GM10248 (cell line): ENCODE data around the gene OR2A25.

Experiments
- CTCF ChIA-PET: fragments of 300-600 bp; sonication (Branson Sonifier 250); formaldehyde crosslinking; extraction: SDS; loops from one replicate; lab custom pipeline; 2021; ENCODE audit warnings: antibody characterized with exemption; lab: Yijun Ruan, JAX
- POLR2A ChIA-PET: fragments of 350-650 bp; sonication (Branson Sonifier 250); formaldehyde crosslinking; extraction: SDS; loops from one replicate; lab custom pipeline; 2020; ENCODE audit warnings: antibody characterized with exemption; lab: Yijun Ruan, JAX
- DNase-seq: peaks from one replicate; pipeline ENCODE4 v3.0.0; 2012; ENCODE audit errors: extremely low spot score
- CTCF ChIP-seq: IDR thresholded peaks from 2 replicates; pipeline ENCODE4 v1.5.1; 2012; ENCODE audit warnings: mild to moderate bottlenecking, low read depth; ENCODE audit errors: extremely low read depth, missing control alignments, control extremely low read depth

The OR2A25 gene

GRCh38 chr7:144110272-144110671 is 40.7 kb downstream of the OR2A25 start:
- no peak for DNase-seq
- no peak for TF ChIP-seq CTCF
- CTCF ChIA-PET = interaction anchor here (1.3 to 2.0 kb wide), 3 partner anchors 16 to 26 kb away, joined by 4 to 10 read pairs (median 4); no protein-coding TSS in a partner anchor
- POLR2A ChIA-PET = no interaction called here

GRCh38 chr7:144113651-144114050 is 44.0 kb downstream of the OR2A25 start:
- no peak for DNase-seq
- ChIA-PET POLR2A (no interaction called here), CTCF (interaction anchor here (2.8 kb wide), 1 partner anchor 14 kb away, joined by 9 read pairs; no protein-coding TSS in a partner anchor)
- TF ChIP-seq CTCF = no peak

- CTCF ChIA-PET = no interaction called here
- TF ChIP-seq CTCF = no peak
- POLR2A ChIA-PET = no interaction called here
- no peak for DNase-seq
Observed at GRCh38 chr7:144118341-144118740, 48.7 kb downstream of the OR2A25 start.

GRCh38 chr7:144122876-144123275 is 53.3 kb downstream of the OR2A25 start, which contains the start of gene OR2A14:
TSS of gene OR2A14 (plus strand) at chr7:144123176. CDS start at chr7:144129113, 5,937 bp downstream.
- ChIA-PET CTCF (no interaction called here), POLR2A (no interaction called here)
- TF ChIP-seq CTCF = no peak
- DNase-seq = no peak
